Activated T-helper 1 cell treated with anti-CD3 and anti-CD28 coated beads, Interleukin-12 subunit alpha, Interleukin-12 subunit beta, Interleukin-2, Interleukin-4 antibody, amounts not matched to agents 30 ng/mL and 10 ng/mL and 1 ng/mL, durations not matched to agents 14 hours and 24 hours and 36 hours (primary cell): ENCODE results near the gene ZC3H11A. TPM values are rescaled to one million over a fixed set of nuclear protein-coding genes. Genes with fewer than 3 reads are reported as not detected.
A peak's percentile ranks its signal among the peaks of the same experiment; 100 is the strongest.
"Not testable (repeated sequence)": the region's sequence is repeated elsewhere in the genome, so short reads cannot be mapped to it uniquely, and the experiment has no call there.

Source experiments
- DNase-seq: peaks from one replicate; pipeline ENCODE4 v3.0.0; 2021; ENCODE audit warnings: low spot score
- H3K27ac Mint-ChIP-seq: one replicate; pipeline ENCODE4 v1.8.0; 2021; ENCODE audit warnings: mild to moderate bottlenecking, mixed read lengths
- H3K27me3 Mint-ChIP-seq: one replicate; pipeline ENCODE4 v1.8.0; 2022; ENCODE audit warnings: mild to moderate bottlenecking, moderate library complexity, mixed read lengths; ENCODE audit not compliant: insufficient read depth
- H3K36me3 Mint-ChIP-seq: one replicate; pipeline ENCODE4 v1.8.0; 2021; ENCODE audit warnings: low read depth, mixed read lengths
- H3K4me1 Mint-ChIP-seq: one replicate; pipeline ENCODE4 v1.8.0; 2021; ENCODE audit warnings: low read depth, mixed read lengths
- H3K4me3 Mint-ChIP-seq: one replicate; pipeline ENCODE4 v1.8.0; 2021; ENCODE audit warnings: mild to moderate bottlenecking, moderate library complexity, mixed read lengths
- H3K9me3 Mint-ChIP-seq: one replicate; pipeline ENCODE4 v1.8.0; 2021; ENCODE audit warnings: mixed read lengths
- intact Hi-C: fragments of 100-400 bp; cut with micrococcal nuclease; formaldehyde crosslinking; loops from one replicate; pipeline ENCODE4 v1.15.1; 2024
- total RNA-seq: library from RNA; stranded (reverse); gene quantifications from 2 replicates; pipeline ENCODE4 v1.2.3, GENCODE V29; 2022

ZC3H11A gene
- total RNA-seq, 1 donor from 2014 or later = 85.0 TPM

GRCh38 chr1:203793561-203793960 lies 1.9 kb upstream of the ZC3H11A start:
- Mint-ChIP-seq H3K4me1 (peaks cover 29% of the 10 kb centered on the region), H3K36me3 (peaks cover 18% of the 10 kb centered on the region)
- H3K9me3 Mint-ChIP-seq, H3K4me3 Mint-ChIP-seq, H3K27ac Mint-ChIP-seq, H3K27me3 Mint-ChIP-seq, DNase-seq: not testable (repeated sequence)
- intact Hi-C loops = loop anchor here (10.0 kb wide), 5 partner anchors 49 to 1449 kb away; partner anchors contain the start of genes PPFIA4, PPP1R12B and UBE2T

GRCh38 chr1:203794764-203795440 lies 521 bp upstream of the ZC3H11A start:
- Mint-ChIP-seq H3K27me3 (no peaks in the 10 kb centered on the region), H3K27ac (peak overlapping the region; percentile 95)
- intact Hi-C loops = loop anchor here (1.0 to 10.0 kb wide), 8 partner anchors 30 to 1450 kb away; partner anchors contain the start of genes LAX1, PPFIA4, PPP1R12B and SNRPE

GRCh38 chr1:203796236-203796605 lies 798 bp downstream of the ZC3H11A start:
- Mint-ChIP-seq H3K4me3 (peak overlapping the region; percentile 96), H3K36me3 (peaks cover 34% of the 10 kb centered on the region), H3K4me1 (peaks cover 47% of the 10 kb centered on the region), H3K27ac (peak overlapping the region; percentile 98), H3K27me3 (no peaks in the 10 kb centered on the region), H3K9me3 (no peaks in the 10 kb centered on the region)
- peak; percentile 8 for DNase-seq
- intact Hi-C loops = loop anchor here (1.0 to 10.0 kb wide), 8 partner anchors 51 to 1451 kb away; partner anchors contain the start of genes PPFIA4, PPP1R12B, PPP1R15B and UBE2T

More at GRCh38 chr1:203794764-203795440, 521 bp upstream of the ZC3H11A start:
- Mint-ChIP-seq H3K4me3 (peak overlapping the region; percentile 96), H3K4me1 (peaks cover 36% of the 10 kb centered on the region), H3K9me3 (no peaks in the 10 kb centered on the region), H3K36me3 (peaks cover 30% of the 10 kb centered on the region)
- DNase-seq = no peak

DNA sequence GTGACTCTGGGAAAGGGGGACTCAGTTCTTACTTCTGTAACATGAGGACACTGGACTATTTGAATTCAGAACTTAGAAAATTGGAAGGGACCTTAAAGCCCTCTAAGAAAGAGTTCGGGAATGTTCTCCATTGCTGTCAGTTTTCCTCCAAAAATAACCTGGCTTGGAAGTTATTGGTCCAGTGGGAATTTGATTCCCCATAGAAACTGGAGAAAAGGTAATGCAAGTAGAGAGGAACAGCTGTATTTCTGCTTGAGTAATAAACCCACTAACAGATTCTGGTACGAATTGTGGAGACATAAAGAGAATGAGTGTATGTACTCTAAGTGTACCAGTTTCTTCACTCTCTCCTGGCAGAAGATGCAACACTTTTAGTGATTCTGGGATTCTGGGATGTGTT lies 1.8 kb downstream of the ZC3H11A start:
- Mint-ChIP-seq H3K36me3 (peaks cover 34% of the 10 kb centered on the region), H3K27me3 (no peaks in the 10 kb centered on the region), H3K27ac (peak overlapping the region; percentile 36), H3K9me3 (no peaks in the 10 kb centered on the region), H3K4me3 (peak overlapping the region; percentile 96), H3K4me1 (peaks cover 49% of the 10 kb centered on the region)
- intact Hi-C loops = loop anchor here (5.0 to 10.0 kb wide), 6 partner anchors 52 to 1452 kb away; partner anchors contain the start of genes PPFIA4, PPP1R12B and UBE2T
- no peak for DNase-seq

DNA sequence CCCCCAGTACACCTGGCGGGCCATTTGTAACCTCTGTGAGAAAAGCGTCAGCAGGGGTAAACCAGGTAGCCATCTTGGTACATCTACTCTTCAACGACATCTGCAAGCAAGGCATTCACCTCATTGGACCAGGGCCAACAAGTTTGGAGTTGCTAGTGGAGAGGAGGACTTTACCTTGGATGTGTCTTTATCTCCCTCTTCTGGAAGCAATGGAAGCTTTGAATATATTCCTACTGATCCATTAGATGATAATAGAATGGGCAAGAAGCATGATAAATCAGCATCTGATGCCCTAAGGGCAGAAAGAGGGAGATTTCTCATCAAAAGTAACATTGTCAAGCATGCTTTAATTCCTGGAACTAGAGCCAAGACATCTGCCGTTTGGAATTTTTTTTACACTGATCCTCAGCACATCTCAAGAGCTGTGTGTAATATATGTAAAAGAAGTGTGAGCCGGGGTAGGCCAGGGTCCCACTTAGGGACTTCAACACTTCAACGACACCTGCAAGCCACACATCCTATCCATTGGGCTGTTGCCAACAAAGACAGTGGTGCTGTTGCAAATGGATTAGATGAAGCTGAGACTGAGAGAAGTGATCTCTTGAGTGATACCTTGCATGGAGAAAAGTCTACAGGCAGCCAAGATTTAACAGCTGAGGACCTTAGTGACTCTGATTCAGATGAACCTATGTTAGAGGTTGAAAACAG lies 2.7 kb downstream of the ZC3H11A start:
- peaks cover 56% of the 10 kb centered on the region for H3K4me1 Mint-ChIP-seq
- H3K4me3 Mint-ChIP-seq = peak overlapping the region; percentile 96
- no peak overlapping the region for H3K27ac Mint-ChIP-seq
- no peaks in the 10 kb centered on the region for H3K9me3 Mint-ChIP-seq
- intact Hi-C loops = loop anchor here (5.0 to 10.0 kb wide), 6 partner anchors 53 to 1453 kb away; partner anchors contain the start of genes PPFIA4, PPP1R12B and UBE2T
- no peaks in the 10 kb centered on the region for H3K27me3 Mint-ChIP-seq
- DNase-seq = no peak
- H3K36me3 Mint-ChIP-seq = peaks cover 39% of the 10 kb centered on the region

GRCh38 chr1:203799157-203799556 lies 3.7 kb downstream of the ZC3H11A start:
- Mint-ChIP-seq H3K36me3 (peaks cover 48% of the 10 kb centered on the region), H3K4me1 (peaks cover 56% of the 10 kb centered on the region), H3K4me3 (no peak overlapping the region), H3K27ac (no peak overlapping the region), H3K27me3 (no peaks in the 10 kb centered on the region), H3K9me3 (no peaks in the 10 kb centered on the region)
- intact Hi-C loops = loop anchor here (5.0 to 10.0 kb wide), 6 partner anchors 54 to 1454 kb away; partner anchors contain the start of genes PPFIA4, PPP1R12B and UBE2T
- DNase-seq = no peak

DNA sequence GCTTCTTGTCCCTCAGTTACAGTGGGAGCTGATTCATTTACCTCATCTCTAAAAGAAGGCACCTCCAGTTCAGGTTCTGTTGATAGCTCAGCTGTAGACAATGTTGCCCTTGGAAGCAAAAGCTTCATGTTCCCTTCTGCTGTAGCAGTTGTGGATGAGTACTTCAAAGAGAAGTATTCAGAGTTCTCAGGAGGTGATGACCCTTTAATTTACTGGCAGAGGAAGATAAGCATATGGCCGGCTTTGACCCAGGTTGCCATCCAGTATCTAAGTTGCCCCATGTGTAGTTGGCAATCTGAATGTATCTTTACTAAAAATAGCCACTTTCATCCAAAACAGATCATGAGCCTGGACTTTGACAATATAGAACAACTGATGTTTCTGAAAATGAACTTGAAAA lies 4.5 kb downstream of the ZC3H11A start:
- no peaks in the 10 kb centered on the region for H3K9me3 Mint-ChIP-seq
- intact Hi-C loops = loop anchor here (5.0 to 10.0 kb wide), 6 partner anchors 55 to 1455 kb away; partner anchors contain the start of genes PPFIA4, PPP1R12B and UBE2T
- no peak overlapping the region for H3K27ac Mint-ChIP-seq
- DNase-seq = no peak
- peaks cover 51% of the 10 kb centered on the region for H3K4me1 Mint-ChIP-seq
- H3K36me3 Mint-ChIP-seq = peaks cover 53% of the 10 kb centered on the region
- no peaks in the 10 kb centered on the region for H3K27me3 Mint-ChIP-seq
- no peak overlapping the region for H3K4me3 Mint-ChIP-seq

DNA sequence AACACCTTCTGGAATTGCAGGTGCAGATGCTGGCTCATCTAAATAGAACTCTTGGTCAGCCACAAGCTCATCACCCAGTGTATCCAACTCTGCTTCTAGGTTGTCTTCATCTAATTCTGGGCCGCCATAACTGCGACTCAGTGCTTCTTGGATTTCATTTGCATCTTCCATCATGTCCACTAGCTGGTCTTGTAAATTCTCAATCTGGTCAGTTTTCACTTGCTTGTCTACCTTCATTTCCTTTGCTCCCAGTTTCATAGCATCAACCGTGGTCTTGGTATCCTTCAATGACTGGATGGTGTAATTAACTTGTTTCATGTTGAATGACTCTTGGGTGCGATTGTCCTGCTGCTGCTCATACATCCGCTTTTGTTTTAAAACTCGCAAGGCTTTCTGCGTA lies 10.3 kb downstream of the ZC3H11A start:
- Mint-ChIP-seq H3K9me3 (no peaks in the 10 kb centered on the region), H3K36me3 (peaks cover 32% of the 10 kb centered on the region), H3K27me3 (no peaks in the 10 kb centered on the region), H3K27ac (no peak overlapping the region), H3K4me3 (no peak overlapping the region), H3K4me1 (peaks cover 14% of the 10 kb centered on the region)
- intact Hi-C loops = no loop called here
- no peak for DNase-seq

- intact Hi-C loops = no loop called here
- Mint-ChIP-seq H3K27me3 (no peaks in the 10 kb centered on the region), H3K4me1 (peaks cover 6% of the 10 kb centered on the region), H3K36me3 (peaks cover 38% of the 10 kb centered on the region), H3K27ac (peak overlapping the region; percentile 26), H3K4me3 (no peak overlapping the region), H3K9me3 (no peaks in the 10 kb centered on the region)
- no peak for DNase-seq
These were observed 11.8 kb downstream of the ZC3H11A start for GRCh38 chr1:203807196-203807595.

- H3K27me3 Mint-ChIP-seq = no peaks in the 10 kb centered on the region
- no peaks in the 10 kb centered on the region for H3K9me3 Mint-ChIP-seq
- no peak overlapping the region for H3K4me3 Mint-ChIP-seq
- intact Hi-C loops = no loop called here
- no peak for DNase-seq
- peaks cover 5% of the 10 kb centered on the region for H3K4me1 Mint-ChIP-seq
- peaks cover 36% of the 10 kb centered on the region for H3K36me3 Mint-ChIP-seq
- no peak overlapping the region for H3K27ac Mint-ChIP-seq
These were observed 18.3 kb downstream of the ZC3H11A start for GRCh38 chr1:203813581-203814341.

DNA sequence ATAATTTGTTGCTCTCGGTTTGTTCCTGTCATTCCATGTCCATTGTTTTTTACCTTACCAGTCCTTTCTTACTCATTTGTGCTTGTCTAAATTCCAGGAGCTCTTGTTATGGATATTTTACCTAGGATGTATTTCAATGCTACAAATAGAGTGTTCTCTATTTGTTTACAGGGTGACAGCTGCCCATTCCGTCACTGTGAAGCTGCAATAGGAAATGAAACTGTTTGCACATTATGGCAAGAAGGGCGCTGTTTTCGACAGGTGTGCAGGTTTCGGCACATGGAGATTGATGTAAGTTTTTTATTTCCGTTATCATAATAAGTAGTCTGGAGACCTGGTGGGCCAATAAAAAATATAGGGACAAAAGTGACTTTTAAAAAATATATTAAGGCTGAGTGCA lies 23.0 kb downstream of the ZC3H11A start:
- no peak overlapping the region for H3K27ac Mint-ChIP-seq
- intact Hi-C loops = no loop called here
- H3K27me3 Mint-ChIP-seq = no peaks in the 10 kb centered on the region
- DNase-seq = no peak
- H3K36me3 Mint-ChIP-seq = peaks cover 47% of the 10 kb centered on the region
- H3K9me3 Mint-ChIP-seq = no peaks in the 10 kb centered on the region
- H3K4me1 Mint-ChIP-seq = peaks cover 13% of the 10 kb centered on the region
- no peak overlapping the region for H3K4me3 Mint-ChIP-seq

DNA sequence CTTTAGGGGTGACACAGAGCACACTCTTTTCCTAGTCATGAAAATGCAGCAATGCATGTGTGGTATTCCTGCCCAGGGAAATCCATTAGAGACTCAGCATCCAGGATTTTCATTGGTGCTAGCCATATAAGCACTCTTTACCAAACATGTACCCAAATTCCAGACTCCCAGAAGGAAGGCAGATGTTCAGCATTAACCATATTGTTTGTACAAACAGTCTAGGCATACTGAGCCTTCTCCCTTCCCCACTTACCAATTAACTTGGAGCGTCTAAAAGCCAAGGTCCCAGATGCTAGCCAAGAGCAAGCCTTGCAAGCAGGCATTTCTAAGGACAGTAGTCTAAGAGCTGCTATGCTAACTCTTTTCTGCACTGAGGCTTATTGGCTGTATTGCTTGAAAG lies 27.9 kb downstream of the ZC3H11A start:
- Mint-ChIP-seq H3K36me3 (peaks cover 53% of the 10 kb centered on the region), H3K27me3 (no peaks in the 10 kb centered on the region), H3K27ac (peak overlapping the region; percentile 35), H3K4me1 (peaks cover 22% of the 10 kb centered on the region), H3K9me3 (no peaks in the 10 kb centered on the region), H3K4me3 (no peak overlapping the region)
- DNase-seq = no peak
- intact Hi-C loops = no loop called here
